Effector memory CD4-positive, alpha-beta T cell (primary cell): ENCODE data around the gene DHRS9.

Experiments used
- DNase-seq, 3 donors: peaks; one replicate each; pipeline ENCODE4 v3.0.0-alpha.2; 2020
- H3K27ac ChIP-seq: 2 replicates; pipeline ENCODE4 v1.7.0; 2013; ENCODE audit warnings: mild to moderate bottlenecking, low read length, moderate library complexity; ENCODE audit not compliant: insufficient read depth, poor library complexity, severe bottlenecking
- H3K27me3 ChIP-seq: replicated peaks from 2 replicates; pipeline ENCODE4 v1.7.0; 2013; ENCODE audit warnings: mild to moderate bottlenecking, low read length; ENCODE audit not compliant: insufficient read depth, control insufficient read depth, poor library complexity, severe bottlenecking
- H3K36me3 ChIP-seq: 2 replicates; pipeline ENCODE4 v1.7.0; 2013; ENCODE audit warnings: mild to moderate bottlenecking, low read length, moderate library complexity; ENCODE audit not compliant: control insufficient read depth, insufficient read depth
- H3K4me1 ChIP-seq: 2 replicates; pipeline ENCODE4 v1.7.0; 2013; ENCODE audit warnings: low read length, mild to moderate bottlenecking; ENCODE audit not compliant: control insufficient read depth, insufficient read depth, poor library complexity, severe bottlenecking
- H3K4me3 ChIP-seq: 2 replicates; pipeline ENCODE4 v1.7.0; 2013; ENCODE audit warnings: low read length, low read depth, mild to moderate bottlenecking; ENCODE audit not compliant: insufficient read depth, poor library complexity, severe bottlenecking
- H3K9me3 ChIP-seq: 2 replicates; pipeline ENCODE4 v1.7.0; 2013; ENCODE audit warnings: mild to moderate bottlenecking, low read length, moderate library complexity; ENCODE audit not compliant: control insufficient read depth

The DHRS9 gene

GRCh38 chr2:169139993-169140767 is 70.8 kb downstream of the DHRS9 start:
- DNase-seq, result no peak
- Histone ChIP-seq H3K9me3 (no peaks in the 10 kb centered on the region), H3K4me3 (no peak overlapping the region), H3K27me3 (no peaks in the 10 kb centered on the region), H3K4me1 (no peaks in the 10 kb centered on the region), H3K36me3 (no peaks in the 10 kb centered on the region), H3K27ac (no peak overlapping the region)

GRCh38 chr2:169141713-169142352 is 72.5 kb downstream of the DHRS9 start:
- Histone ChIP-seq H3K36me3 (no peaks in the 10 kb centered on the region), H3K27ac (no peak overlapping the region), H3K27me3 (no peaks in the 10 kb centered on the region), H3K4me3 (no peak overlapping the region), H3K4me1 (no peaks in the 10 kb centered on the region), H3K9me3 (no peaks in the 10 kb centered on the region)
- peak; percentile 14 to 46 (median 15) for DNase-seq

- no peak for DNase-seq
- H3K4me3 ChIP-seq, result no peak overlapping the region
- H3K9me3 ChIP-seq, result no peaks in the 10 kb centered on the region
- no peak overlapping the region for H3K27ac ChIP-seq
- H3K36me3 ChIP-seq, result no peaks in the 10 kb centered on the region
- H3K27me3 ChIP-seq, result no peaks in the 10 kb centered on the region
- no peaks in the 10 kb centered on the region for H3K4me1 ChIP-seq
Observed at GRCh38 chr2:169143998-169144397, 74.6 kb downstream of the DHRS9 start.
